Natural killer cell (primary cell): ENCODE results near the gene PSMA7. TPM values are rescaled to one million over a fixed set of nuclear protein-coding genes. Genes with fewer than 3 reads are reported as not detected.

ENCODE experiments used
- ATAC-seq, 3 donors: fragments of 150-1000 bp in 2 of 3; fragments of 200-7000 bp in 1 of 3; cut with Tn5 transposase; 1 replicate in 1 of 3; 2 replicates in 2 of 3; pipeline ENCODE4 v1.10.0; 2021; ENCODE audit warnings: mild to moderate bottlenecking in 2 of 3, moderate library complexity in 2 of 3
- DNase-seq, 2 donors: peaks; one replicate each; pipeline versions ENCODE4 v3.0.0 to v3.0.0-alpha.2; 2013 to 2021; ENCODE audit warnings: mixed read lengths in 1 of 2
- H3K27ac ChIP-seq: one replicate; pipeline ENCODE4 v1.5.1; 2013; ENCODE audit warnings: mild to moderate bottlenecking, low read length
- H3K27me3 ChIP-seq: one replicate; pipeline ENCODE4 v1.6.1; 2013; ENCODE audit warnings: low read length; ENCODE audit not compliant: control insufficient read depth, insufficient read depth
- H3K36me3 ChIP-seq: one replicate; pipeline ENCODE4 v1.6.1; 2013; ENCODE audit warnings: low read length; ENCODE audit not compliant: control insufficient read depth, insufficient read depth
- H3K4me1 ChIP-seq: one replicate; pipeline ENCODE4 v1.6.1; 2013; ENCODE audit warnings: low read length; ENCODE audit not compliant: control insufficient read depth, insufficient read depth
- H3K4me3 ChIP-seq: one replicate; pipeline ENCODE4 v1.5.1; 2013; ENCODE audit warnings: low read length
- H3K9me3 ChIP-seq: one replicate; pipeline ENCODE4 v1.6.1; 2013; ENCODE audit warnings: low read length; ENCODE audit not compliant: control insufficient read depth, insufficient read depth
- H3K27ac Mint-ChIP-seq, 2 donors: one replicate each; pipeline ENCODE4 v1.8.0; 2022; ENCODE audit warnings: mild to moderate bottlenecking in 2 of 2, mixed read lengths in 2 of 2, moderate library complexity in 1 of 2
- H3K27me3 Mint-ChIP-seq, 2 donors: one replicate each; pipeline ENCODE4 v1.8.0; 2022; ENCODE audit warnings: low read depth in 2 of 2, mixed read lengths in 2 of 2
- H3K36me3 Mint-ChIP-seq: one replicate; pipeline ENCODE4 v1.8.0; 2022; ENCODE audit warnings: mixed read lengths
- H3K4me1 Mint-ChIP-seq, 2 donors: one replicate each; pipeline ENCODE4 v1.8.0; 2022; ENCODE audit warnings: mixed read lengths in 2 of 2
- H3K4me3 Mint-ChIP-seq: one replicate; pipeline ENCODE4 v1.8.0; 2022; ENCODE audit warnings: mild to moderate bottlenecking, moderate library complexity, mixed read lengths
- H3K9me3 Mint-ChIP-seq, 2 donors: one replicate each; pipeline ENCODE4 v1.8.0; 2022; ENCODE audit warnings: mixed read lengths in 2 of 2
- CTCF ChIP-seq: fragments of 200-600 bp; IDR thresholded peaks from one replicate; pipeline ENCODE4 v1.8.0; 2022; ENCODE audit warnings: antibody characterized with exemption
- WGBS: methylation state at CpG from one replicate; pipeline ENCODE4 v1.1.7; 2013; ENCODE audit warnings: missing lambda C conversion rate; ENCODE audit not compliant: insufficient coverage; 5-methylcytosine and 5-hydroxymethylcytosine counted together
- intact Hi-C: fragments of 100-400 bp; cut with micrococcal nuclease; formaldehyde crosslinking; loops from one replicate; pipeline ENCODE4 v1.14.2; 2022
- total RNA-seq, 4 donors: library from RNA; stranded (reverse); fragments of 120-200 nt in 1 of 4; gene quantifications; one replicate each; pipeline versions ENCODE4 v1.2.3 to v1.2.4, GENCODE V29; 2013 to 2022

Gene PSMA7
- 100 to 1,000 TPM; 154 to 177 (median 168) TPM for total RNA-seq
- total RNA-seq (2013) = 221 TPM

GRCh38 chr20:62143081-62143956 is at the start of gene PSMA7, which contains the start of gene SS18L1:
Gene PSMA7 (minus strand): TSS chr20:62143394. CDS start chr20:62143303, 91 bp downstream.
Gene SS18L1 (plus strand): TSS chr20:62143769. CDS start chr20:62143821, 52 bp downstream.
- Histone ChIP-seq H3K4me1 (peaks cover 30% of the 10 kb centered on the region), H3K4me3 (peak within 1 kb of the TSS; percentile 55), H3K36me3 (peaks cover 22% of the 10 kb centered on the region), H3K9me3 (no peaks in the 10 kb centered on the region), H3K27ac (peak within 1 kb of the TSS; percentile 75), H3K27me3 (no peaks in the 10 kb centered on the region)
- no peaks in the 10 kb centered on the region for H3K27me3 Mint-ChIP-seq
- peaks cover 45 to 54% of the 10 kb centered on the region in 2 donors for H3K4me1 Mint-ChIP-seq
- no peaks in the 10 kb centered on the region for H3K9me3 Mint-ChIP-seq
- H3K36me3 Mint-ChIP-seq = peaks cover under 1% of the 10 kb centered on the region
- ATAC-seq = peak; percentile 87 to 95 (median 88)
- peak within 1 kb of the TSS; percentile 91 for H3K4me3 Mint-ChIP-seq
- peak; percentile 86 to 95 for DNase-seq
- under 1% methylated on average over 148 of the region's 148 CpGs for WGBS
- no peak for TF ChIP-seq CTCF
- intact Hi-C loops = loop anchor here (1.0 to 5.0 kb wide), 3 partner anchors 21 to 76 kb away; partner anchors contain the start of genes LSM14B, MTG2 and TAF4
- peak within 1 kb of the TSS; percentile 79 to 90 for H3K27ac Mint-ChIP-seq

DNA sequence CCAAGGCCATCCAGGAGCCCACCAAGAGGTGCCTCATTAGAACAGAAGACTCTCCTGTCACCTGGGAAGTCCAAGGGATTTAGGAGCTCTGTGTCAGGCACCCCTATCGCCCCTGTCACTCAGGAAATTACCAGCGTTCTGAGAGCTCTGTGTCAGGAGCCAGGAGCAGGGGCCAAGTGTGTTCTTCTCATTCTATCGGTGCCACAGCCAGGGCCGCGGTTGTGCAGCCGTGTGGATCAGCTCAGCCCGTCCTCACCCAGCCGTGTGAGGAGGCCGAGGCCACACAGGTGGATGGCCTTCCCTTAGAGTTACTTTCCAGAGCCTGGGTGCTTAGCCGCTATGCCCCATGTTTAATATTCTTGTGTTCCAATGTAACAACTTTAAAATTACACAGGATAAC is 49.4 kb upstream of the PSMA7 start:
- Histone ChIP-seq H3K27ac (no peak overlapping the region), H3K4me1 (no peaks in the 10 kb centered on the region), H3K9me3 (no peaks in the 10 kb centered on the region), H3K27me3 (no peaks in the 10 kb centered on the region), H3K36me3 (peaks cover 18% of the 10 kb centered on the region), H3K4me3 (no peak overlapping the region)
- H3K27ac Mint-ChIP-seq = no peak overlapping the region
- no peaks in the 10 kb centered on the region for H3K36me3 Mint-ChIP-seq
- ATAC-seq (no peak), DNase-seq (no peak)
- no peak for TF ChIP-seq CTCF
- 92% methylated on average over 10 of the region's 10 CpGs for WGBS
- intact Hi-C loops = no loop called here
- no peaks in the 10 kb centered on the region for H3K27me3 Mint-ChIP-seq
- H3K4me1 Mint-ChIP-seq = peaks cover 0 to 4% of the 10 kb centered on the region in 2 donors
- H3K4me3 Mint-ChIP-seq = no peak overlapping the region
- no peaks in the 10 kb centered on the region for H3K9me3 Mint-ChIP-seq

DNA sequence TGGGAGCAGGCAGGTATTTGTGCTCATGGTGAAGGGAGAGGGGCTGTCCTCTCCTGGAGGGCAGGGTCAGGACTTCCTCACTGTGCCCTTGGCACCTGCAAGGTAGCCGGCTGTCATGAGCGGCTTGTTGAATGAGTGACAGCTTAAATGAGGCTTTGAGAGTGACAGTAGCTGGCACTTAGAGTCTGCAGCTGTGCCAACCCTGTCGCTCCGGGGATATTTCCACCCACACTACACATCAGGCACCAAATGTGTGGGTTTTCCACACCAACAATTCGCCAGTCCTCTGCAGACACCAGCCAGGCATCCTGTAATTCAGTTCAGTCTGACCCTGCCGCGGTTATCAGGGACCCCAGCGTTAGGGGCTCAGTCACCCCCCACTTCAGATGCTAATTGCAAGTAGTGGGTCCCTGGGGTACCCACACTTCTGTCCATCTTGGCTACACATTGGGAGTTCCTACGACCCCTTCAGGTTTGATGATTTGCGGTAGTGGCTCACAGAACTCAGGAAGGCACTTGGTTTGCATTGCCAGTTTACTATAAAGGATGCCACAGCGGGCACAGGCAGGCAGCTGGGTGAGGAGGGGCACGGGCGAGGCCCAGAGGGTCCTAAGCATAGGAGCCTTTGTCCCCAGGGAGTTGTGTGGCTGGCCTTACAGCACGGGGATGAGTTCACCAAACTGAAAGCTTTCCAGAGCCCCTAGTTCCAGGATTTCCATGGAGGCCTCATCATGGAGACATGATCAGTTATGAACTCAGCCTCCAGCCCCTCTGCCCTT is 48.8 kb upstream of the PSMA7 start:
- no peak for TF ChIP-seq CTCF
- DNase-seq (no peak), ATAC-seq (no peak)
- Mint-ChIP-seq H3K27ac (no peak overlapping the region), H3K36me3 (no peaks in the 10 kb centered on the region), H3K4me3 (no peak overlapping the region), H3K27me3 (no peaks in the 10 kb centered on the region), H3K4me1 (peaks cover 0 to 5% of the 10 kb centered on the region in 2 donors), H3K9me3 (no peaks in the 10 kb centered on the region)
- intact Hi-C loops = no loop called here
- no peak overlapping the region for H3K27ac ChIP-seq
- H3K36me3 ChIP-seq = peaks cover 17% of the 10 kb centered on the region
- H3K27me3 ChIP-seq = no peaks in the 10 kb centered on the region
- no peaks in the 10 kb centered on the region for H3K9me3 ChIP-seq
- no peak overlapping the region for H3K4me3 ChIP-seq
- no peaks in the 10 kb centered on the region for H3K4me1 ChIP-seq
- 97% methylated on average over 14 of the region's 14 CpGs for WGBS
